GM23248 (cell line): ENCODE measurements around the gene EPHA1.

Experiments used
- EZH2 ChIP-seq: fragments of 200-600 bp; sonication (generic); IDR thresholded peaks from 2 replicates; pipeline ENCODE4 v1.6.1; 2018; ENCODE audit warnings: antibody characterized with exemption, mild to moderate bottlenecking; ENCODE audit not compliant: insufficient read depth, poor library complexity, severe bottlenecking
- EZH2phosphoT487 ChIP-seq: fragments of 200-600 bp; sonication (generic); IDR thresholded peaks from 2 replicates; pipeline ENCODE4 v1.6.1; 2018; ENCODE audit warnings: antibody characterized with exemption, moderate library complexity, mild to moderate bottlenecking, low read depth; ENCODE audit not compliant: insufficient read depth

- TF ChIP-seq EZH2 (no peak), EZH2phosphoT487 (no peak)
Observed at GRCh38 chr7:143388491-143389101, 20.1 kb downstream of the EPHA1 start.
